Loucy (cell line): ENCODE results near the gene KRT86.

Experiments used
- H2AFZ ChIP-seq: fragments of 200-600 bp; sonication (generic); 2 replicates; pipeline ENCODE4 v1.6.0; 2016; ENCODE audit warnings: antibody characterized with exemption, mild to moderate bottlenecking, low read length, moderate library complexity
- H3F3A ChIP-seq: fragments of 200-600 bp; 2 replicates; pipeline ENCODE4 v1.6.0; 2016; ENCODE audit warnings: antibody characterized with exemption, low read depth, mild to moderate bottlenecking
- H3K27me3 ChIP-seq: fragments of 200-600 bp; sonication (generic); 2 replicates; pipeline ENCODE4 v1.6.1; 2014; ENCODE audit warnings: low read length, mild to moderate bottlenecking; ENCODE audit not compliant: insufficient read depth, poor library complexity, severe bottlenecking
- H3K36me3 ChIP-seq: fragments of 200-600 bp; sonication (generic); 2 replicates; pipeline ENCODE4 v1.6.1; 2016; ENCODE audit warnings: low read length; ENCODE audit not compliant: insufficient read depth
- H3K4me1 ChIP-seq: fragments of 200-600 bp; sonication (generic); 2 replicates; pipeline ENCODE4 v1.5.1; 2014; ENCODE audit warnings: low read length, mild to moderate bottlenecking; ENCODE audit not compliant: insufficient read depth, poor library complexity, severe bottlenecking
- H3K4me2 ChIP-seq: fragments of 200-600 bp; sonication (generic); 2 replicates; pipeline ENCODE4 v1.6.0; 2014; ENCODE audit warnings: antibody characterized with exemption, low read length, low read depth, mild to moderate bottlenecking; ENCODE audit not compliant: poor library complexity, severe bottlenecking
- H3K4me3 ChIP-seq: fragments of 200-600 bp; sonication (generic); 2 replicates; pipeline ENCODE4 v1.5.1; 2014; ENCODE audit warnings: low read length, mild to moderate bottlenecking, mixed read lengths; ENCODE audit not compliant: poor library complexity, severe bottlenecking
- H3K79me2 ChIP-seq: fragments of 200-600 bp; sonication (generic); 2 replicates; pipeline ENCODE4 v1.6.1; 2014; ENCODE audit warnings: low read length; ENCODE audit not compliant: insufficient read depth
- H3K9ac ChIP-seq: fragments of 200-600 bp; sonication (generic); 2 replicates; pipeline ENCODE4 v1.6.0; 2014; ENCODE audit warnings: mild to moderate bottlenecking, low read depth, low read length, moderate library complexity; ENCODE audit not compliant: poor library complexity, severe bottlenecking
- H3K9me2 ChIP-seq: fragments of 200-600 bp; sonication (generic); replicated peaks from 2 replicates; pipeline ENCODE4 v1.6.1; 2016; ENCODE audit warnings: low read depth, low read length, mixed read lengths
- H3K9me3 ChIP-seq: fragments of 200-600 bp; sonication (generic); 2 replicates; pipeline ENCODE4 v1.6.1; 2014; ENCODE audit warnings: mild to moderate bottlenecking, antibody characterized with exemption, low read length, low read depth; ENCODE audit not compliant: insufficient read depth
- H4K20me1 ChIP-seq: fragments of 200-600 bp; sonication (generic); 2 replicates; pipeline ENCODE4 v1.6.0; 2014; ENCODE audit warnings: antibody characterized with exemption, low read length, mild to moderate bottlenecking; ENCODE audit not compliant: insufficient read depth, poor library complexity, severe bottlenecking
- EZH2phosphoT487 ChIP-seq: fragments of 200-600 bp; IDR thresholded peaks from 2 replicates; pipeline ENCODE4 v1.6.1; 2018; ENCODE audit warnings: antibody characterized with exemption, mild to moderate bottlenecking, moderate library complexity, borderline replicate concordance
- TF ChIP-seq, protein P1 (sequence below): fragments of 200-600 bp; sonication (generic); conservative IDR thresholded peaks from 2 replicates; pipeline ENCODE4 v1.5.1; 2014; ENCODE audit warnings: mild to moderate bottlenecking, antibody characterized with exemption, low read length

KRT86 gene

GRCh38 chr12:52229836-52230343 lies 44.6 kb upstream of the KRT86 start:
- no peaks in the 10 kb centered on the region for H3K27me3 ChIP-seq
- H3K36me3 ChIP-seq = no peaks in the 10 kb centered on the region
- H3F3A ChIP-seq = no peaks in the 10 kb centered on the region
- H3K9me2 ChIP-seq = no peaks in the 10 kb centered on the region
- no peaks in the 10 kb centered on the region for H3K4me1 ChIP-seq
- TF ChIP-seq EZH2phosphoT487 = no peak
- TF ChIP-seq, protein P1, sequence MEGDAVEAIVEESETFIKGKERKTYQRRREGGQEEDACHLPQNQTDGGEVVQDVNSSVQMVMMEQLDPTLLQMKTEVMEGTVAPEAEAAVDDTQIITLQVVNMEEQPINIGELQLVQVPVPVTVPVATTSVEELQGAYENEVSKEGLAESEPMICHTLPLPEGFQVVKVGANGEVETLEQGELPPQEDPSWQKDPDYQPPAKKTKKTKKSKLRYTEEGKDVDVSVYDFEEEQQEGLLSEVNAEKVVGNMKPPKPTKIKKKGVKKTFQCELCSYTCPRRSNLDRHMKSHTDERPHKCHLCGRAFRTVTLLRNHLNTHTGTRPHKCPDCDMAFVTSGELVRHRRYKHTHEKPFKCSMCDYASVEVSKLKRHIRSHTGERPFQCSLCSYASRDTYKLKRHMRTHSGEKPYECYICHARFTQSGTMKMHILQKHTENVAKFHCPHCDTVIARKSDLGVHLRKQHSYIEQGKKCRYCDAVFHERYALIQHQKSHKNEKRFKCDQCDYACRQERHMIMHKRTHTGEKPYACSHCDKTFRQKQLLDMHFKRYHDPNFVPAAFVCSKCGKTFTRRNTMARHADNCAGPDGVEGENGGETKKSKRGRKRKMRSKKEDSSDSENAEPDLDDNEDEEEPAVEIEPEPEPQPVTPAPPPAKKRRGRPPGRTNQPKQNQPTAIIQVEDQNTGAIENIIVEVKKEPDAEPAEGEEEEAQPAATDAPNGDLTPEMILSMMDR = no peak
- H2AFZ ChIP-seq = no peak overlapping the region
- no peak overlapping the region for H3K4me2 ChIP-seq
- H3K9ac ChIP-seq = no peak overlapping the region
- no peak overlapping the region for H3K4me3 ChIP-seq
- no peaks in the 10 kb centered on the region for H3K79me2 ChIP-seq
- no peaks in the 10 kb centered on the region for H3K9me3 ChIP-seq
- H4K20me1 ChIP-seq = no peaks in the 10 kb centered on the region

GRCh38 chr12:52230364-52231281 lies 43.8 kb upstream of the KRT86 start:
- no peak overlapping the region for H2AFZ ChIP-seq
- no peaks in the 10 kb centered on the region for H3K36me3 ChIP-seq
- no peaks in the 10 kb centered on the region for H3F3A ChIP-seq
- no peaks in the 10 kb centered on the region for H4K20me1 ChIP-seq
- H3K4me2 ChIP-seq = no peak overlapping the region
- no peak overlapping the region for H3K9ac ChIP-seq
- H3K79me2 ChIP-seq = no peaks in the 10 kb centered on the region
- no peaks in the 10 kb centered on the region for H3K27me3 ChIP-seq
- H3K9me2 ChIP-seq = no peaks in the 10 kb centered on the region
- no peaks in the 10 kb centered on the region for H3K9me3 ChIP-seq
- TF ChIP-seq, protein P1 = no peak
- no peak for TF ChIP-seq EZH2phosphoT487
- no peak overlapping the region for H3K4me3 ChIP-seq
- H3K4me1 ChIP-seq = no peaks in the 10 kb centered on the region

GRCh38 chr12:52231305-52232202 lies 42.9 kb upstream of the KRT86 start:
- Histone ChIP-seq H3K4me1 (no peaks in the 10 kb centered on the region), H3K9ac (no peak overlapping the region), H2AFZ (no peak overlapping the region), H3K4me2 (no peak overlapping the region), H3K36me3 (no peaks in the 10 kb centered on the region), H3F3A (no peaks in the 10 kb centered on the region), H3K4me3 (no peak overlapping the region), H3K27me3 (no peaks in the 10 kb centered on the region), H3K9me2 (no peaks in the 10 kb centered on the region), H3K79me2 (no peaks in the 10 kb centered on the region), H3K9me3 (no peaks in the 10 kb centered on the region), H4K20me1 (no peaks in the 10 kb centered on the region)
- TF ChIP-seq, protein P1 = no peak
- TF ChIP-seq EZH2phosphoT487 = no peak
